SK-N-MC (cell line): Measurements from ENCODE around the gene TPRG1L.

Experiments
- DNase-seq: peaks from one replicate; pipeline ENCODE4 v3.0.0-alpha.2; 2011; ENCODE audit warnings: low read depth, low spot score
- H3K27ac ChIP-seq: fragments of 200-600 bp; sonication (generic); 2 replicates; pipeline ENCODE4 v1.5.1; 2016; ENCODE audit warnings: mixed run types
- H3K36me3 ChIP-seq: fragments of 200-600 bp; sonication (generic); 2 replicates; pipeline ENCODE4 v1.6.1; 2017; ENCODE audit warnings: antibody characterized with exemption, low read length, mixed read lengths; ENCODE audit not compliant: insufficient read depth
- H3K4me3 ChIP-seq: fragments of 200-600 bp; sonication (generic); 2 replicates; pipeline ENCODE4 v1.5.1; 2016
- H3K9ac ChIP-seq: fragments of 200-600 bp; sonication (generic); 2 replicates; pipeline ENCODE4 v1.8.0; 2017; ENCODE audit warnings: mixed run types, mixed read lengths; ENCODE audit not compliant: insufficient read length
- H3K9me3 ChIP-seq: fragments of 200-600 bp; sonication (generic); 2 replicates; pipeline ENCODE4 v1.6.1; 2017; ENCODE audit warnings: low read depth, mild to moderate bottlenecking, antibody characterized with exemption, low read length, moderate library complexity, mixed read lengths
- EZH2 ChIP-seq: fragments of 200-600 bp; sonication (generic); IDR thresholded peaks from one replicate; pipeline ENCODE4 v1.6.1; 2017; ENCODE audit warnings: antibody characterized with exemption
- FOXP2 ChIP-seq: optimal IDR thresholded peaks from 2 replicates; pipeline ENCODE3; 2011; ENCODE audit warnings: mild to moderate bottlenecking, moderate library complexity; ENCODE audit not compliant: insufficient read depth; ENCODE audit errors: extremely low read length, control extremely low read depth
- POLR2AphosphoS5 ChIP-seq: IDR thresholded peaks from 2 replicates; pipeline ENCODE4 v1.6.1; 2012; ENCODE audit warnings: mild to moderate bottlenecking, low read depth, low read length, borderline replicate concordance

TPRG1L gene

DNA sequence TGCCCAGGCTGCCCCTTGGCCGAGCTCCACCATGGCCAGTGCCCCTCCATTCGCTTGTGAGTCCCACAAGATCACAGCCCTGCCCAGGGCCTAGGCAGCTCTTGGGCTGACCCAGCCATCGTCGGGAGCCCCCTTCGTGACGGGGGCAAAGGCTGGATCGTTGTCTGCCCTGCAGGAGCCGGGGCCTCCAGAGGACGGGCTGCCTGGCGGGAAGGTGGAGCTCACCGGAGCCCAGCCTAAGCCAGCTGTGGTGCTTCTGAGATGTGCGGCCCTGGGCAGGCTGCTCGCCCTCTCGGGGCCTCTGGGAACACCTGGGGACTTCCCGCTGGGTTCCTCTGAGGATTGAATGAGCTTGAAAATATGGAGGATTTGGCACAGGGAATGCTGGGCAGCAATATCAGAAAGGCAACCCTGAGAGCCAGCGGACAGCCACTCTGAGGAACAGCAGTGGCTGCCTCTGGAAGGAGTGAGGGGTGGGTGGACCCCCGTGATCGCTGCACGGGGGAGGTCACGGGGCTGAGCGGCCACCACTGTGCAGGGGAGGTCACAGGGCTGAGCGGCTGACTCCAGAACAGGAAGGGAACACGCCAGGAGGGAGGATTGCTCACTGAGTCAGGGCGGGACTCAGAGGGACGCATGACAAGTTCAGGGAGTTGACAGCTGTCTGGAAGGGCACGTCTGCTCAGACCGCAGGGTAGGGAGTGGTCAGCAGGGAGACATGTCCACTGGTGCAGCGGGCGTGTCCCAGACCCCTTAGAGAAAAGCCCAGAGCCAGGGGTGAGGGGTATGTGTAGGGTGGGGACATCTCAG lies 46.8 kb downstream of the TPRG1L start:
- Histone ChIP-seq H3K9me3 (no peaks in the 10 kb centered on the region), H3K27ac (no peak overlapping the region), H3K4me3 (no peak overlapping the region), H3K36me3 (no peaks in the 10 kb centered on the region), H3K9ac (no peak overlapping the region)
- TF ChIP-seq EZH2 (no peak), POLR2AphosphoS5 (no peak), FOXP2 (no peak)
- no peak for DNase-seq

GRCh38 chr1:3672231-3672970 lies 47.6 kb downstream of the TPRG1L start:
- no peak for TF ChIP-seq FOXP2
- TF ChIP-seq POLR2AphosphoS5, result no peak
- DNase-seq, result no peak
- Histone ChIP-seq H3K4me3 (no peak overlapping the region), H3K9ac (no peak overlapping the region), H3K27ac (no peak overlapping the region), H3K36me3 (no peaks in the 10 kb centered on the region), H3K9me3 (no peaks in the 10 kb centered on the region)

GRCh38 chr1:3672971-3673361 lies 48.2 kb downstream of the TPRG1L start:
- TF ChIP-seq POLR2AphosphoS5 (no peak), FOXP2 (no peak), EZH2 (no peak)
- Histone ChIP-seq H3K36me3 (no peaks in the 10 kb centered on the region), H3K9me3 (no peaks in the 10 kb centered on the region), H3K9ac (no peak overlapping the region), H3K27ac (no peak overlapping the region), H3K4me3 (no peak overlapping the region)
- no peak for DNase-seq

- Histone ChIP-seq H3K9me3 (no peaks in the 10 kb centered on the region), H3K36me3 (no peaks in the 10 kb centered on the region), H3K27ac (no peak overlapping the region), H3K4me3 (no peak overlapping the region), H3K9ac (no peak overlapping the region)
- no peak for DNase-seq
- no peak for TF ChIP-seq EZH2
- no peak for TF ChIP-seq FOXP2
- no peak for TF ChIP-seq POLR2AphosphoS5
These were observed 48.7 kb downstream of the TPRG1L start for GRCh38 chr1:3673381-3674099.

GRCh38 chr1:3674100-3675094 lies 49.6 kb downstream of the TPRG1L start:
- TF ChIP-seq POLR2AphosphoS5, result no peak
- TF ChIP-seq FOXP2, result no peak
- no peak for TF ChIP-seq EZH2
- no peak overlapping the region for H3K27ac ChIP-seq
- H3K9me3 ChIP-seq, result no peaks in the 10 kb centered on the region
- H3K9ac ChIP-seq, result no peak overlapping the region
- H3K36me3 ChIP-seq, result no peaks in the 10 kb centered on the region
- DNase-seq, result no peak
- H3K4me3 ChIP-seq, result no peak overlapping the region

GRCh38 chr1:3675436-3675835 lies 50.6 kb downstream of the TPRG1L start:
- TF ChIP-seq EZH2 (no peak), POLR2AphosphoS5 (no peak), FOXP2 (no peak)
- Histone ChIP-seq H3K4me3 (no peak overlapping the region), H3K27ac (no peak overlapping the region), H3K36me3 (no peaks in the 10 kb centered on the region), H3K9me3 (no peaks in the 10 kb centered on the region), H3K9ac (no peak overlapping the region)
- no peak for DNase-seq

GRCh38 chr1:3676581-3677470 lies 52.0 kb downstream of the TPRG1L start:
- Histone ChIP-seq H3K9ac (no peak overlapping the region), H3K4me3 (no peak overlapping the region), H3K36me3 (no peaks in the 10 kb centered on the region), H3K9me3 (no peaks in the 10 kb centered on the region), H3K27ac (no peak overlapping the region)
- DNase-seq, result no peak
- no peak for TF ChIP-seq POLR2AphosphoS5
- no peak for TF ChIP-seq EZH2
- TF ChIP-seq FOXP2, result no peak
